Middle frontal gyrus (tissue), 1 donor: ENCODE results near the gene CHST8.
"Not testable (repeated sequence)": the region's sequence is repeated elsewhere in the genome, so short reads cannot be mapped to it uniquely, and the experiment has no call there.

Source experiments
- DNase-seq: peaks from one replicate; pipeline ENCODE4 v3.0.0-alpha.2; 2015; ENCODE audit warnings: low spot score; ENCODE audit errors: extremely low spot score

CHST8 gene

GRCh38 chr19:33809960-33810359, 188.2 kb downstream of the CHST8 start:
- DNase-seq, result no peak

GRCh38 chr19:33810821-33811220, 189.1 kb downstream of the CHST8 start:
- no peak for DNase-seq

- DNase-seq, result no peak
Measured at GRCh38 chr19:33811246-33811645, 189.5 kb downstream of the CHST8 start.

GRCh38 chr19:33811736-33812387, 190.1 kb downstream of the CHST8 start:
- no peak for DNase-seq

- no peak for DNase-seq
Measured at GRCh38 chr19:33812388-33813330, 190.9 kb downstream of the CHST8 start.

GRCh38 chr19:33813391-33814101, 191.8 kb downstream of the CHST8 start:
- no peak for DNase-seq

- no peak for DNase-seq
Measured at GRCh38 chr19:33814181-33815165, 192.7 kb downstream of the CHST8 start.

GRCh38 chr19:33815380-33816340, 193.9 kb downstream of the CHST8 start:
- no peak for DNase-seq

GRCh38 chr19:33818411-33818810, 196.7 kb downstream of the CHST8 start:
- no peak for DNase-seq

GRCh38 chr19:33819078-33819477, 197.3 kb downstream of the CHST8 start:
- DNase-seq, result not testable (repeated sequence)

- no peak for DNase-seq
Measured at GRCh38 chr19:33819506-33819879, 197.7 kb downstream of the CHST8 start.

- DNase-seq, result no peak
Measured at GRCh38 chr19:33819880-33820781, 198.4 kb downstream of the CHST8 start.

GRCh38 chr19:33821871-33822270, 200.1 kb downstream of the CHST8 start:
- no peak for DNase-seq
